ENCODE results near the gene ECSIT.
"Not testable (repeated sequence)": the region's sequence is repeated elsewhere in the genome, so short reads cannot be mapped to it uniquely, and the experiment has no call there.

The ECSIT gene

GRCh38 chr19:11479090-11479897 lies 49.6 kb downstream of the ECSIT start:
- no peak for DNase-seq (ENCODE audit: low read depth in 2 of 2)

GRCh38 chr19:11478167-11479089 lies 50.5 kb downstream of the ECSIT start:
- no peak for DNase-seq (ENCODE audit: low read depth in 2 of 2)

GRCh38 chr19:11475861-11476260 lies 53.1 kb downstream of the ECSIT start:
- DNase-seq (ENCODE audit: low read depth in 2 of 2): no peak

- DNase-seq (ENCODE audit: low read depth in 2 of 2): not testable (repeated sequence)
These were observed 53.6 kb downstream of the ECSIT start for GRCh38 chr19:11475343-11475742.

GRCh38 chr19:11473725-11474124 lies 55.2 kb downstream of the ECSIT start:
- no peak for DNase-seq (ENCODE audit: low read depth in 2 of 2)

- not testable (repeated sequence) for DNase-seq (ENCODE audit: low read depth in 2 of 2)
These were observed 60.6 kb downstream of the ECSIT start for GRCh38 chr19:11468266-11468845.

- DNase-seq (ENCODE audit: low read depth in 2 of 2): no peak
These were observed 63.3 kb downstream of the ECSIT start for GRCh38 chr19:11465600-11465999.

GRCh38 chr19:11464333-11465265 lies 64.3 kb downstream of the ECSIT start:
- DNase-seq (ENCODE audit: low read depth in 2 of 2): no peak

- DNase-seq (ENCODE audit: low read depth in 2 of 2): no peak
These were observed 65.5 kb downstream of the ECSIT start for GRCh38 chr19:11463391-11463790.

- no peak for DNase-seq (ENCODE audit: low read depth in 2 of 2)
These were observed 67.5 kb downstream of the ECSIT start for GRCh38 chr19:11461453-11461852.

GRCh38 chr19:11460207-11460606 lies 68.7 kb downstream of the ECSIT start:
- no peak for DNase-seq (ENCODE audit: low read depth in 2 of 2)

- DNase-seq (ENCODE audit: low read depth in 2 of 2): not testable (repeated sequence)
These were observed 70.0 kb downstream of the ECSIT start for GRCh38 chr19:11458912-11459311.

- no peak for DNase-seq (ENCODE audit: low read depth in 2 of 2)
These were observed 70.6 kb downstream of the ECSIT start for GRCh38 chr19:11458236-11458900.

- DNase-seq (ENCODE audit: low read depth in 2 of 2): no peak
These were observed 71.1 kb downstream of the ECSIT start for GRCh38 chr19:11457831-11458230.

GRCh38 chr19:11457115-11457514 lies 71.8 kb downstream of the ECSIT start:
- DNase-seq (ENCODE audit: low read depth in 2 of 2): no peak

- no peak for DNase-seq (ENCODE audit: low read depth in 2 of 2)
These were observed 72.3 kb downstream of the ECSIT start for GRCh38 chr19:11456659-11457058.

Data from stimulated activated CD8-positive, alpha-beta memory T cell treated with anti-CD3 and anti-CD28 coated beads, Interleukin-15, amount 100 ng/mL, for 4 hours (primary cell).